Heart left ventricle (tissue), 16 donors: ENCODE data around the gene KCNH1. TPM values are rescaled to one million over a fixed set of nuclear protein-coding genes. Genes with fewer than 3 reads are reported as not detected.
"Not testable (repeated sequence)": the region's sequence is repeated elsewhere in the genome, so short reads cannot be mapped to it uniquely, and the experiment has no call there.

ENCODE experiments used
- ATAC-seq, 4 donors: fragments of 200-7000 bp; cut with Tn5 transposase; one replicate each; pipeline ENCODE4 v1.9.1; 2020 to 2022; ENCODE audit warnings: moderate library complexity in 4 of 4, mild to moderate bottlenecking in 3 of 4, moderate number of reproducible peaks in 1 of 4
- DNase-seq, 5 donors: peaks; one replicate each; pipeline ENCODE4 v3.0.0-alpha.2; 2020
- H3K27ac ChIP-seq, 12 donors: fragments of 200-600 bp; sonication (generic) in 4 of 12; one replicate each; pipeline versions ENCODE4 v1.5.0 to v1.8.0; 2016 to 2022; ENCODE audit warnings: mild to moderate bottlenecking in 2 of 12
- H3K27me3 ChIP-seq, 9 donors: fragments of 200-600 bp; sonication (generic) in 2 of 9; one replicate each; pipeline versions ENCODE4 v1.5.1 to v1.8.0; 2016 to 2022; ENCODE audit warnings: mild to moderate bottlenecking in 3 of 9
- H3K36me3 ChIP-seq, 9 donors: fragments of 200-600 bp; sonication (generic) in 2 of 9; one replicate each; pipeline versions ENCODE4 v1.5.0 to v1.8.0; 2018 to 2022; ENCODE audit warnings: mild to moderate bottlenecking in 2 of 9
- H3K4me1 ChIP-seq, 12 donors: fragments of 200-600 bp; sonication (generic) in 4 of 12; one replicate each; pipeline versions ENCODE4 v1.5.0 to v1.8.0; 2016 to 2022; ENCODE audit warnings: mild to moderate bottlenecking in 3 of 12
- H3K4me3 ChIP-seq, 12 donors: fragments of 200-600 bp; sonication (generic) in 4 of 12; one replicate each; pipeline versions ENCODE4 v1.5.0 to v1.8.0; 2017 to 2022; ENCODE audit warnings: mild to moderate bottlenecking in 9 of 12, moderate library complexity in 4 of 12
- H3K9me3 ChIP-seq, 12 donors: fragments of 200-600 bp; sonication (generic) in 4 of 12; one replicate each; pipeline versions ENCODE4 v1.5.0 to v1.8.0; 2016 to 2022; ENCODE audit warnings: mild to moderate bottlenecking in 1 of 12
- CTCF ChIP-seq, 12 donors: fragments of 200-600 bp; sonication (generic) in 4 of 12; IDR thresholded peaks; one replicate each; pipeline versions ENCODE4 v1.5.0 to v1.8.0; 2018 to 2022; ENCODE audit warnings: antibody characterized with exemption in 12 of 12, mild to moderate bottlenecking in 5 of 12
- POLR2A ChIP-seq, 2 donors: fragments of 450-650 bp; IDR thresholded peaks; one replicate each; pipeline ENCODE4 v1.6.1; 2017; ENCODE audit warnings: antibody characterized with exemption in 2 of 2, mild to moderate bottlenecking in 2 of 2, moderate library complexity in 2 of 2
- WGBS, 4 donors: extraction: QIAGEN DNeasy Blood & Tissue Kit in 2 of 4; methylation state at CpG; one replicate each; pipeline versions ENCODE4 v1.1.5 to v1.1.7; 2013 to 2018; 5-methylcytosine and 5-hydroxymethylcytosine counted together
- intact Hi-C, 10 donors: fragments of 100-400 bp; cut with DNase I; formaldehyde crosslinking; loops; one replicate each; pipeline versions ENCODE4 v1.11.1 to v1.14.2; 2022
- polyA plus RNA-seq, 2 donors: library from polyadenylated mRNA; stranded (reverse); fragments of 200-250 nt; gene quantifications; one replicate each; pipeline ENCODE4 v1.2.3, GENCODE V29; 2013
- total RNA-seq, 9 donors: library from RNA; depleted of rRNA in 2 of 9; stranded (reverse); fragments of >200 nt in 2 of 9; fragmentation: NEBNext Ultra II Directional in 3 of 9; extraction: Animal tissue kit (Norgen Biotek cat#: 25700) in 3 of 9; gene quantifications; one replicate each; pipeline versions ENCODE4 v1.1.0 to v1.2.4, GENCODE V29; 2016 to 2023
- donor health status: ischemic (EF 13 %, LVEDD 7.1; RV severe dilation, severe dysfunction).
- donor health status: healthy with polysubstance abuse.
- donor health status: DM: no; HTN: yes; CAD: no.
- donor health status: DM: no; HTN: no; CAD: no.
- donor health status: ischemic (EF 25% LVEDD 6.9; RV normal size, moderate dysfunction).
- donor health status: ischemic (EF 25% LVEDD 5.7; RV mildly dilated, moderate dysfunction).
- donor health status: healthy.
- donor health status: DM: yes; HTN: yes; CAD: no.
- donor health status: ischemic (EF 35%, LVEDD 5.7; RV mildly dilated, moderate dysfunction).
- donor health status: nonischemic (EF 11% LVEDD 7.7; RV severe dilation, severe dysfunction).
- donor health status: DM: yes; HTN: yes; CAD: no.
- donor health status: PGD.
- donor health status: ischemic (EF 29% LVEDD 5.4; RV normal size, mild dysfunction).
- donor health status: nonischemic (EF 23%, LVEDD 6.1; RV moderate dilation, normal function).

The KCNH1 gene
- total and polyA plus RNA-seq, 11 donors: 0.03 TPM; not detected in 10

DNA sequence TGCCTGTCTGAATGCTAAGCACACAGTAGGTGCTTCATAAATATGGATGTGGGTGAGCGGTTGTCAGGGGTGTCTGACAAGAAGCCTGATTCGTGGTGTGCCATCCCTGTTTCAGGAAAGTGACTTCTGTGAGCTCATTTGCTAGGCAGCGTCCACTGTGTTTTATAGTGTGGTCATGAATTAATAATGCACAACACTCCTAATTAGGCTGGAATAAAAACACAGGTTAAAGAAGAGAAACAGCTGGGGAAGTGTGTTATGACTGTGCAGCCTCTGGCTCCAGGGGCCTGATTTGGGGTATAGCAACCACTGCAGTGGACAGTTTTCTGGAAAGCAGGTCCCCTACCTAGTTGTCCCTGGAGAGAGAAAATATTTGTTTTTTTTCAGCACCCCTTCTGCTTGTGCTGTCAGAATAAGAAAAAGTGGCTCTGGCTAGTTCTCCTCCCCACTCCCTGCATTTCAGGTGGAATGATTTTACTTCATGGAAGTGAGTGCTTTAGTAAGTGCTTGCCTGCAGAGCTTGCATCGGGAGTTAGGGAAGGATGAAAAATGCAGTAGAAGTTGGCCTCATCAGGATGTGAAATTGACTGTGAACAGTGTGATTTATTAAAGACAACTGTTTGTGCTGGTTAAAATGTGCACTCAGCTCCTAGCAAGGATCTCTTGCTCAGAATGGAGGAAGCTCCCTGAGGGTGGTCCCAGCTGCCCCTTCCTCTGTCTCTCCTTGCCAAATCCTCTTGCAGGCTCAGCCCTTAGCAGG, 471.5 kb downstream of the KCNH1 start:
- no peak for TF ChIP-seq CTCF (IDR thresholded peaks at IDR 0.05)
- no peak for TF ChIP-seq POLR2A (IDR thresholded peaks at IDR 0.05)
- intact Hi-C loops: no loop called here
- WGBS, 4 donors: 78 to 91% (median 88%) methylated on average over 4 of the region's 4 CpGs

DNA sequence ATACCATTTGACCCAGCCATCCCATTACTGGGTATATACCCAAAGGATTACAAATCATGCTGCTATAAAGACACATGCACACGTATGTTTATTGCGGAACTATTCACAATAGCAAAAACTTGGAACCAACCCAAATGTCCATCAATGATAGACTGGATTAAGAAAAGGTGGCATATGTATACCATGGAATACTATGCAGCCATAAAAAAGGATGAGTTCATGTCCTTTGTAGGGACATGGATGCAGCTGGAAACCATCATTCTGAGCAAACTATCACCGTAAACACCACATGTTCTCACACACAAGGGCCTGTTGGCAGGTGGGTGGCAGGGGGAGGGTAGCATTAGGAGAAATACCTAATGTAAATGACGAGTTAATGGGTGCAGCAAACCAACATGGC, 472.4 kb downstream of the KCNH1 start:
- H3K27ac ChIP-seq, H3K4me3 ChIP-seq, H3K36me3 ChIP-seq, H3K27me3 ChIP-seq, ATAC-seq, DNase-seq, intact Hi-C loops, H3K9me3 ChIP-seq: not testable (repeated sequence)
- WGBS, 4 donors: 92 to 98% (median 94%) methylated on average over 4 of the region's 4 CpGs
- peaks cover 0 to 11% (median 0%) of the 10 kb centered on the region in 12 donors for H3K4me1 ChIP-seq

More for the DNA sequence above, 471.5 kb downstream of the KCNH1 start:
- no peak for DNase-seq
- ATAC-seq: no peak
- H3K27ac ChIP-seq: no peak overlapping the region
- peaks cover 0 to 11% (median 0%) of the 10 kb centered on the region in 12 donors for H3K4me1 ChIP-seq
- H3K36me3 ChIP-seq: no peaks in the 10 kb centered on the region
- no peak overlapping the region for H3K4me3 ChIP-seq
- no peaks in the 10 kb centered on the region for H3K27me3 ChIP-seq
- H3K9me3 ChIP-seq: peaks cover 0 to 6% (median 0%) of the 10 kb centered on the region in 12 donors

DNA sequence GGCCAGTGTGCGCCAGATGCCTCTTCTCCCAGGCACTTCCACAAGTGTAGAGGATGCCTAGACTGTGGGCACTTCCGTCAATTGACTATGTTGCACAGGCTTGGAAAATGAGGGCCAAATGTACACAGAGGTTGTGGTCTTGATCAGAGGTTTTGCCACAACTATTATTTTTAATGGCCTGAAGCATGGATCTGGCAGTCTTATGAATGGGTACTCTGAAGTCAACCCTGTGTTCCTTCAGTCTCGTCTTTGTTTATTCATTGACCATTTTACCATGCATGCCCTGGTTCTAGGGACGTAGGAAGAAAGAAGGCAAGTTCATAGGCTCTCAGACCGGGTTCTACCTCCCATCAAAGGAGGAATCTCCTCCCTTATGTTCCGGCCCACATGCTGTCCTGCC, 476.1 kb downstream of the KCNH1 start:
- 91 to 95% (median 93%) methylated on average over 6 of the region's 6 CpGs for WGBS, 4 donors
- intact Hi-C loops: no loop called here
- H3K9me3 ChIP-seq: peaks cover 0 to 6% (median 0%) of the 10 kb centered on the region in 12 donors
- H3K4me1 ChIP-seq: no peaks in the 10 kb centered on the region
- DNase-seq: no peak
- no peak for ATAC-seq
- H3K27ac ChIP-seq: no peak overlapping the region
- no peaks in the 10 kb centered on the region for H3K27me3 ChIP-seq
- no peaks in the 10 kb centered on the region for H3K36me3 ChIP-seq
- TF ChIP-seq CTCF (IDR thresholded peaks at IDR 0.05): no peak
- TF ChIP-seq POLR2A (IDR thresholded peaks at IDR 0.05): no peak
- H3K4me3 ChIP-seq: no peak overlapping the region

DNA sequence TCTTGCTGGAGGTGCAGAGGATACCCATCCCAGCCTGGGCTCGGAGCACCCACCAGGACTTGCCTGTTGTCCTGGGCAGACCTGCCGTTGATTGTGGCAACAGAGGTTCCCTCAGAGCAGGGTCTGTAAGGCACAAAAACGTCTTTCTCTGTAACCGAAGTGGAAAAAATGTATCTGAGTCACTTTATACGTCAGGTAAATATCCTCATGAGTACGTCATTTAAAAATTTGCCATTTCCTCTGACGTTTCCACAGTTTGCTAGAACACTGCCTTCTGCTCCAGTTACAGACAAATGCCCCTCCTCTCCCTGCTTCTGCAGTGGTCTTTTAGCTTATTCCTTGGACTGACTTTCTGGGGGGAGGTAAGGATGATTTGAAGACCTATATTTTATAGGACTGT, 478.4 kb downstream of the KCNH1 start:
- H3K4me3 ChIP-seq: no peak overlapping the region
- ATAC-seq (no peak), DNase-seq (no peak)
- intact Hi-C loops: no loop called here
- TF ChIP-seq CTCF (IDR thresholded peaks at IDR 0.05): no peak
- no peak for TF ChIP-seq POLR2A (IDR thresholded peaks at IDR 0.05)
- no peaks in the 10 kb centered on the region for H3K36me3 ChIP-seq
- no peaks in the 10 kb centered on the region for H3K4me1 ChIP-seq
- H3K9me3 ChIP-seq: no peaks in the 10 kb centered on the region
- WGBS, 4 donors: 82 to 90% (median 83%) methylated on average over 7 of the region's 7 CpGs
- H3K27me3 ChIP-seq: no peaks in the 10 kb centered on the region
- no peak overlapping the region for H3K27ac ChIP-seq
